HG03103 (cell line): ENCODE results near the gene NTNG2.
"Not testable (repeated sequence)": the region's sequence is repeated elsewhere in the genome, so short reads cannot be mapped to it uniquely, and the experiment has no call there.

Experiments used
- ATAC-seq: cut with Tn5 transposase; IDR thresholded peaks from one replicate; pipeline ENCODE4 v1.9.1; 2021; ENCODE audit warnings: low read depth; ENCODE audit not compliant: unreplicated experiment

Gene NTNG2

GRCh38 chr9:132245465-132245864 is 83.6 kb downstream of the NTNG2 start:
- no peak for ATAC-seq

GRCh38 chr9:132247942-132248341 is 86.1 kb downstream of the NTNG2 start:
- ATAC-seq = no peak

DNA sequence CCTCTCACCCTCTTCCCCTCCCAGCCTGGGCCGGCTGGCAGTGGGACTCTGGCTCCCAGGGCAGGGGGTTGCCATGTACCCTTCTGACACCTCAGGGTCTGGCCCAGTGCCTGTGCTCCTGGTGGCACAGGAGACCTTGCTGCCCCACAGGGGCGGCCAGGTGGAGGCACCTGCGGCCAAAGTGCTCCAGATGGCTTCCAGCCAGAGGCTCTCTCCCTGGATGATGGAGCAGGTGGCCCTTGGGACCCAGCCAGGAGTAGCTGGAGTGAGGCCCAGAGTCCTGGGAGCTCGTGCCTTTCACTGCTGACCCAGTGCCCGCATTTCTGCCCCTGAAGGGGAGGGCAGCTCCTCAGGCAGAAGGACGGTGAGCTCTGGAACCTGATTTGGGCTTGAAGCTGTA is 87.3 kb downstream of the NTNG2 start:
- no peak for ATAC-seq

GRCh38 chr9:132249690-132250089 is 87.8 kb downstream of the NTNG2 start:
- no peak for ATAC-seq

DNA sequence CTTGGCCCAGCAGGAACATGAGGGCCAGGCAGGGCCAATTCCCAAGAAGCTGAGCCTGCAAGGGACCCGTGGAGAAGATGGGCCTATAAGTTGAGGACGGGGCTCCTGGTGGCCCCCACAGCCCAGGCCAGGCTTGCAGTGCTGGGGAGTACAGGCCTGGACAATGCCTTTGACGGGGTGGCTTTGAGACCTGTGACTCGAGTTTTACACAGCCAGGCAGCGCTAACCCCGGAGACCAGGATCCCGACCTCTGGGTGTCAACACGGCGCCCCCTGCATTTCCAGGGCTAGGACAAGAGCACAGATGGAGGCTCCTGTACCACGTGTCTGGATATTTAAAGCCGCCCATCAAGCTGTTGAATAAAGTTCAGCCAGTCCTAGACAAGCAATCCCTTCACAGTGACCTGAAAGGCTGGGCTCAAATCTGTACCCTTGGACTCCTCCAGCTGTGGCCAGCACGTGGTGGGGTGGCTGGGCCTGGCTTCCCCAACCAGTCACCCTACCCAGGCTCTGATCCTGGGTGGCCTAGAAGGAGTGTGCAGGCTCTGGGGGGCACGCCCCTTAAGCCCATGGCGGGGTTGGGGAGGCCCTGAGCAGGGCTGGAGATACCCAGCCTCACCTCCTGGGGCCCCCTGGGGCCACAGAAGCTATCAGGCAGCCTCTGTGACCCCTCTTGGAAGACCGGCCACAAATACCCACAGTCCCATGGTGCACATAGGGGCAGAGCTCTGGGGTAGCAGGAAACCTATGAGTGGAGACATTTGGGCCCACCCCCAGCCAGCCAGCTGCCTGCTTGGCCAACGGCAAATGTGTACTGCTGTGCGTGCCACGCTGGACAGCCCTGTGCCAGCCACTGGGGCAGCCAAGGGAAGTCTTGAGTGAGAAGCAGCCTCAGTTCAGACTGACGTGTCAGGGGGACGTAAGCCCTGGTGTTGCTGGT is 88.7 kb downstream of the NTNG2 start:
- ATAC-seq = no peak

- no peak for ATAC-seq
Observed at GRCh38 chr9:132260846-132261245, 99.0 kb downstream of the NTNG2 start.

DNA sequence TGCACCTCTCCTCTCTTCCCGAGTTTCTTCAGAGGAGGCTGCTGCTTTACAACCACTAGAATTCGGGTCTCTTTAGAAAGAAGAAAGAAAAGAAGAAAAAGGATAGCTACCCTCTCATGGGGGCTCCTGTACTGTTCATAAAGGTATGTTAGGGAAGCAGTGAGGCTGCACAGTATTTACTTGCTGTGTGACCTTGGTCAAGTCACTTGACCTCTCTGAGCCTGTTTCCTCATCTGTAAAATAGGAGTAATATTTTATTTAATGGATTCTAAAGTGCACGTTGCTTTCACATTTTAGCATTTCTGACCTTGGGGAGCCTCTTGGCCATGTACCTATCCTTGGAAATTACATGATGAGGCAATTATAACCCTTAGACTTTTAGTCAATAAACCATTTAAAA is 104.2 kb downstream of the NTNG2 start:
- no peak for ATAC-seq

DNA sequence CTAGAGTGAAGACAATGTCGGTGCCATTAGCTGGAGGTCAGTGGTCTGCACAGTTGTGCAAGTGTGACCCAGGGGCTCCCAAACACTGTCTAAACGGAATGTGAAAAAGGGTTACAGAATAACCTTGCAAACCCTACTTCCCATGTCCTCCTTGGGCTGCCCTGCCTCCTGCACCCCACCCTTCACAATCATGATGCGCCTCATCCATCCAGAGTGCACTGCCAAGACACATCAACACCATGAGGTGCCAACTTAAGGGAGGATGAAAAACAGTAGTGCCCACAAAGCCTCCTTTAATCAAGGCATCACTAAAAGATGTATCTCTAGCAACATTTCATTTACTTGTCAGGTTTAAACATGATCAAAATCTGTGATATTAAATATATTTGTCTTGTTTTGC is 105.8 kb downstream of the NTNG2 start:
- ATAC-seq = no peak

GRCh38 chr9:132268725-132269352 is 107.0 kb downstream of the NTNG2 start:
- no peak for ATAC-seq

DNA sequence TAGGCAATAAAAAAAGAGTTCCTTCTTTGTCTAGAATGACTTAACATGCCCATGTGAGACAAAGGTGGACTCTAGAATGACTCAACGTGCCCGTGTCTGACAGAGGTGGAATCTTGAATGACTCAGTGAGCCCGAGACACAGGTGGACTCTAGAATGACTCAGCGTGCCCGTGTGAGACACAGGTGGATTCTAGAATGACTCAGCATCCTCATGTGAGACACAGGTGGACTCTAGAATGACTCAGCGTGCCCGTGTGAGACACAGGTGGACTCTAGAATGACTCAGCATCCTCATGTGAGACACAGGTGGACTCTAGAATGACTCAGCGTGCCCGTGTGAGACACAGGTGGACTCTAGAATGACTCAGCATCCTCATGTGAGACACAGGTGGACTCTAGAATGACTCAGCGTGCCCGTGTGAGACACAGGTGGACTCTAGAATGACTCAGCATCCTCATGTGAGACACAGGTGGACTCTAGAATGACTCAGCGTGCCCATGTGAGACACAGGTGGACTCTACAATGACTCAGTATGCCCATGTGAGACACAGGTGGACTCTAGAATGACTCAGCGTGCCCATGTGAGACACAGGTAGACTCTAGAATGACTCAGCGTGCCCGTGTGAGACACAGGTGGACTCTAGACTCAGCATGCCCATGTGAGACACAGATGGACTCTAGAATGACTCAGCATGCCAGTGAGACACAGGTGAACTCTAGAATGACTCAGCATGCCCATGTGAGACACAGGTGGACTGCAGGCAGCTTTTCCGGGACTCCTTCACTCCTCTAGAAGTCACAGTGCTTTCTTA is 108.1 kb downstream of the NTNG2 start:
- not testable (repeated sequence) for ATAC-seq

DNA sequence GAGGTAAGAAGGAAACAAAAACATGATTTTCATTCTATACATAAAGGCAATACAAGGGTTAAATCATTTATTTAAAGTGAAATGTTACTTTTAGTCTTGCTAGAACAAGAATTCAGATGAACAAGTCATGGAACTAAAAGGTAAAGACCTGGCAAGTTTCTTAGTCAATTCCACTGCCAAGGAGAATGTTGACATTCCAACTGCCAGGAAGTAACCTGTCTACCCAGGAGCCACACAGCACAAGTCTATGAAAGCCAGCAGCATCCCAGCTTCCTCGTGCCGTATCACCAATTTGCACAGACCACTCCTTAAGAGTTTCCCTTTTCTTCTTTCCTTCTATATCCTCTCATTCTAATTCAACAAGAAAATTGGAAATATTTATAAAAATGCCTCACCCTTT is 113.0 kb downstream of the NTNG2 start:
- no peak for ATAC-seq

DNA sequence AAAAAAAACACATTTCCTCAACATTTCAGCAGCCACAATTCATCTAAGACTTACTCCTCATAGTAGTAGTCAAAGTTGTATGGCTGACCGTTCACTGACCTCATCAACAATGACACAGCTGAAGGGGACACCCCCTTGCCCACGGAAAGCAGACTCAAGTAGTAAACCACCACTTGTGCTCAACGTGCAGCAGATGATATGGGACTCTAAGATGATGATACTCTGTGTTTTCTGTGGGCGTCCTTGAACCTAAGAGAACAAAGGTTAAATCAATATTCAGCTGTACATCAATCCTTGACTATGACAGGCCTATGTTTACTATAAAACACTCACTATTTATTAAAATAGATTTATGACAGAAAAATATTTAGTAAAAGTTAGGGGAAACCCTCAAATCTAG is 121.3 kb downstream of the NTNG2 start:
- ATAC-seq = no peak

DNA sequence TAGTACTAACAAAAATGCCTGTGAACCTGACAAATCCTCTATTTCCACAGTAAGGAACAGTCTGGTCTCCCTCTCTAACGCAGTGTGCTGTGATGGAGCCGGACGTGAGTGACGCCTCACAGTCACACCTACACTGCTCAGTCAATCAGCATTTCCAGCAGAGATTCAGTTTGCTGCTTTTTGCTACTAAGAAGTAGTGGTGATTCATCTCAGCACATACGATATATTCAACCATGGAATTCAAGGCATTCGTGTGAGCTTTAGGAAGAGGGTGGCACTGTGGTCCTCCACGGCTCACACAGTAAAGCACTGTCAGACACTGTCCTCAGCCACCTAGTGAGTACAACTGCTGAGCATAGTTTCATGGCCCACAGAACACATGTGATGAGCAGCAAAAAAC is 122.0 kb downstream of the NTNG2 start:
- ATAC-seq = no peak

DNA sequence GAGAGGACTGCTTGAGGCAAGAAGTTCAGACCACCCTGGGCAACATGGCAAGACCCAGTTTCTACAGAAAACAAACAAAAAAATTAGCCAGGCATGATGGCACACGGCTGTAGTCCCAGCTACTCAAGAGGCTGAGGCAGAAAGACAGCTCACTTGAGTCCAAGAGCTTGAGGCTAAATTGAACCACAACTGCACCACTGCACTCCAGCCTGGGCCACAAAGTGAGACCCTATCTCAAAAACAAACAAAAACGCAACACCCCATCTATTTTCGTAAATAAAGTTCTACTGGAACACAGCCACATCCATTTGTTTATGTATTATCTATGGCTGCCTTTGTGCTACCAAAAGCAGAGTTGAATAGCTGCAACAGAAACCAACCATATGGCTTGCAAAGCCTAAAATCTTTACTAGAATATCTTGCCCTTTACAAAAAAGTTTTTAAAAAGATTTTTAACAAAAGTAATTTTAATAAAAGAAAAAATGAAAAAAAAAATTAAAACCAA is 125.5 kb downstream of the NTNG2 start:
- ATAC-seq = no peak

- no peak for ATAC-seq
Observed at GRCh38 chr9:132288361-132288760, 126.5 kb downstream of the NTNG2 start.

DNA sequence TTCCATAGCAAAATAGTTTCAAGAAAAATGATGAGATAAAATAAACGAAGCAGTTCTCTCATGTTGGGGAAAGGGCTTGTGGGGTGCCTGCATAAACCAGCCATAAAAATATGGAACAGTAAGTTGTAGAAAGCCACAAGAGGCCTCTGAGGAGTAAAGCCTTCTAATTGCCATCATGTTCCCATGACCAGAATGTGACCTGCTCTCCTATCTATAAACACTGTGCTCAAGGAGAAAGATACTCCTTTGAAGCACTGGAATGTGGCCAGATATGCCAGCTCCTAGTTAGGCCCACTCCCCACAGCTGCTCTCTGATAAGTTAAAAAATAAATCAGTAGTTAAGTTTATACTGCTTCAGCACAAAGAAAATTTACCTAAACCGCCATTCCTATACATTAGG is 127.1 kb downstream of the NTNG2 start:
- ATAC-seq = no peak

GRCh38 chr9:132293145-132293721 is 131.4 kb downstream of the NTNG2 start:
- no peak for ATAC-seq
